HG03520 (cell line): ENCODE data around the gene BOLL.
"Not testable (repeated sequence)": the region's sequence is repeated elsewhere in the genome, so short reads cannot be mapped to it uniquely, and the experiment has no call there.

Source experiments
- ATAC-seq: cut with Tn5 transposase; IDR thresholded peaks from one replicate; pipeline ENCODE4 v1.9.1; 2021; ENCODE audit warnings: mild to moderate bottlenecking, moderate library complexity; ENCODE audit not compliant: unreplicated experiment

BOLL gene

GRCh38 chr2:197784956-197785941 lies at the start of gene BOLL:
TSS of gene BOLL (minus strand) at chr2:197785319. CDS start at chr2:197781850, 3,469 bp downstream.
- no peak for ATAC-seq

- not testable (repeated sequence) for ATAC-seq
Observed at GRCh38 chr2:197834771-197835170, 49.7 kb upstream of the BOLL start.

GRCh38 chr2:197828464-197829135 lies 43.5 kb upstream of the BOLL start:
- no peak for ATAC-seq

- no peak for ATAC-seq
Observed at GRCh38 chr2:197827618-197828017, 42.5 kb upstream of the BOLL start.

GRCh38 chr2:197822333-197822732 lies 37.2 kb upstream of the BOLL start:
- ATAC-seq, result no peak

- no peak for ATAC-seq
Observed at GRCh38 chr2:197821550-197822289, 36.6 kb upstream of the BOLL start.

GRCh38 chr2:197814526-197814925 lies 29.4 kb upstream of the BOLL start:
- no peak for ATAC-seq

- ATAC-seq, result no peak
Observed at GRCh38 chr2:197813093-197813787, 28.1 kb upstream of the BOLL start.

- no peak for ATAC-seq
Observed at GRCh38 chr2:197810491-197810890, 25.4 kb upstream of the BOLL start.

- ATAC-seq, result no peak
Observed at GRCh38 chr2:197810016-197810415, 24.9 kb upstream of the BOLL start.

GRCh38 chr2:197809064-197809463 lies 23.9 kb upstream of the BOLL start:
- ATAC-seq, result no peak

GRCh38 chr2:197805715-197806633 lies 20.9 kb upstream of the BOLL start:
- no peak for ATAC-seq

- ATAC-seq, result peak; percentile 28
Observed at GRCh38 chr2:197804758-197805714, 19.9 kb upstream of the BOLL start.

GRCh38 chr2:197804049-197804757 lies 19.1 kb upstream of the BOLL start, which contains the start of gene PLCL1:
TSS of gene PLCL1 (plus strand) at chr2:197804593.
- ATAC-seq, result peak; percentile 100

- peak; percentile 37 for ATAC-seq
Observed at GRCh38 chr2:197803033-197803444, 17.9 kb upstream of the BOLL start.

- no peak for ATAC-seq
Observed at GRCh38 chr2:197801033-197801432, 15.9 kb upstream of the BOLL start.

GRCh38 chr2:197800091-197800490 lies 15.0 kb upstream of the BOLL start:
- no peak for ATAC-seq

- no peak for ATAC-seq
Observed at GRCh38 chr2:197799068-197799467, 13.9 kb upstream of the BOLL start.
